Fibroblast of skin of right quadriceps (primary cell): ENCODE data around the gene PSMC2.
"Not testable (repeated sequence)": the region's sequence is repeated elsewhere in the genome, so short reads cannot be mapped to it uniquely, and the experiment has no call there.

Experiments used
- DNase-seq: peaks from one replicate; pipeline ENCODE4 v3.0.0-alpha.2; 2013

Gene PSMC2

DNA sequence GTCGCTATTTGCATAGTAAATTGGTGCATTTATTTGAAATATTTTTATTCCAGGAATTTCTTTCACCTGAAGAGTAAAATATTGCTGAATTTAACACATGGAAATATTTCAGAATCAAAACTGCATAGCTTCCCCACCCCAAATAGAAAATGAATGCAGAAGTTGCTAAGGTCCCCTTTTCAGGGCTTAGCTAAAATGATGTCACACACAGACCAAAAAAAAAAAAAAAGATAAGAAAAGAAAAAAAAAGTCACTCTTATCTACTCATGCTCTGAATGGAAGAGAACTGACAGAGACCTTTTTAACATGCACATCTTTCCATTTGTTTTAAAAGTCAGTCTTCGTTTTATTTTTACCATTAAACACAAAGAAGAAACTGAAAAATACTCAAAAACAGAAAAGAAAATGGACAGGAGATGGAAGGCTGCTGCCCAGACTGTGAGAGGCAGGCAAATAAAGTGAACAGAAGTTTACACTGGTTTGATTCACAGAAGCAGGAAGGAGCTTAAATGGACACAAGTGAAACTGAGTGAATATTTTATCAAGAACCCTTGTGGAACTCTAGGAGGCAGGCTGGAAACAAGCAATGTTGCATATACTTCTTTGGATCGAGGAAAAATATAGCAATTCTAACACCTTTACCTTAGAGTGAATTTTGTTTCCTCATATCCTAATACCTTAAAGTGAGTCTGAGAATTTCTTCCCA is 32.0 kb downstream of the PSMC2 start:
- no peak for DNase-seq

DNA sequence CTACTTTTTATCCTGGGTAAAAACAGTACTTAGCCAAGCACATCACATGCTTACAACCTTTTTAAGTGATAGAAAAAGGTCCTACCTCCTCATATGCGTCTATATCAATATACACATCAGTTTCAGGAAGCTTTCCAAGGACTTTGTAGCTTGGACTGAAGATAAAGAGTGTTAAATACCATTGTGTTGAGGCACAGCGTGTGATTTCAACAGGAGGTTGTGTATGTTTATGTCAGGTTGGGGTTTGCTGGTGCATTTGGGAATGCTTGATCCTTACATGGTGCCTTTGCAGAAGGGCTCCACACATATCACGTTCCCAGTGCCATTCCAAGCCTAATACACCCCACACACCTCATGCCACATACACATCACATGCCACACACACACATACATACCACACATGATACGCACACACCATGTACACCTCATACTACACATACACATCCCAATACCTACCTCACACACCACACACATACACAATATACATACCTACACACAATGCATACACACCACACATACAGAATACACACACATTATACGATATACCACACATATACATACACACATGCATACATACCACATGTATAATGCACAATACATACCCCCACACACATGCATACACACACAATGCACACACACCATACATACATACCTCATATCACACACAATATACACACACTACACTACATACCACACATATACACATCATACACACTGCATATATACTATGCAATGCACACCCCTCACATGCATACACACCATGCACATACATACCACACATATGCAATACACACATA is 33.1 kb downstream of the PSMC2 start:
- DNase-seq: no peak

DNA sequence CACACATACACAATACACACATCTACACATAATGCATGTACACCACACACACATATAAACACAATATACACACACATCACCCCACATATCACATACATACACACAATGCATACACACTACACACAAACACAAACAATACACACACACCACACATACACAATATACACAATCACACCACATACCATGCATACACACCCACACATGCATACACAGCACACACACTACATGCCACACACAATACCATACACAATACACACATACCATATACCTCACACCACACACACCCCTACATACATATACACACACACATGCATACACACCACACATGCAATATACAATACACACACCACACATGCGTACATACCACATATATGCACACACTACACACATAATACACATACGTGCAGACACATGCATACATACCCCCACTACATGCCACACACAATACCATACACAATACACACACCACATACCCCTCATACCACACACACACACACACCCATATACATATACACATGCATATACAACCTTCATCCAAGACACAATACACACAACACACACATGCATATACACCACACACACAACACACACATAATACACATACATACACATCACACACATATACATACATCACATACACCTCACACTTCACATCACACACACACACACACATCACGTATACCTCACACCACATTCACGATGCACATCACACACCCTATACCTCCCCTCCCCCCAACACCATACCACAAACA is 34.0 kb downstream of the PSMC2 start:
- no peak for DNase-seq

DNA sequence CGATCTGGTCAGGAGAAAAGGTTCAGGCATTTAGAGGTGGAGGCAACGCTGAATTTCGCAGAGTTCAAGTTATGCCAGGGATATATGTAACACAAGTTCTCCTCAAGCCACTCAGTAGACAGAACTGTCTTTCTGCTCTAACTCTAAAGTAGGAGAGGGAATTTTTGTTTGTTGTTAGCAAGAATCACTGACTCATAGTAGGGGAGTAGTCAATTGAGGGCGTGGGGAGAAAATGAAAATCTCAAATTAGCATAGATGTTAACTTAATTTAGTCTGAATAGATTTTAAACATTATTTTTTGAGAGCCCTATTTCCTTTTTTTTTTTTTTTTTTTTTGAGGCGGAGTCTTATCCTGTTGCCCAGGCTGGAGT is 34.6 kb downstream of the PSMC2 start:
- no peak for DNase-seq

DNA sequence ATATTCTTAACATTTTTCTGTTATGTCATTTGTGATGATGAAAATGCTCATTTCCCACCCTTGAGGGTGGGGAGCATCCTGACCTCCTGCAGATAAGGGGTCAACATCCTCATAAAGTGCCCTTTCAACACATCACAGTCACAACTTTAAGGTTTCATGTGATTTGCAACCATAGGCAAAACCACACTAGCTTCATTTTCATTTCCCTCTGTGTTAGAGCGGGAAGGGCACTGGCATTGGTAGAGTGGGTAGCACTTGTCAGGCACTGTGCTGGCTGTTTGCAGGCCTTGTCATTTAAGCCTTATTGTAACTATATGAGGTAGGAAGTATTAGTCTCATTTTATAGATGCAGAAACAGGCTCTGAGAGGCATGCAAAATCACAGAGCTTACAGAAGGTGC is 39.8 kb downstream of the PSMC2 start:
- DNase-seq: no peak

DNA sequence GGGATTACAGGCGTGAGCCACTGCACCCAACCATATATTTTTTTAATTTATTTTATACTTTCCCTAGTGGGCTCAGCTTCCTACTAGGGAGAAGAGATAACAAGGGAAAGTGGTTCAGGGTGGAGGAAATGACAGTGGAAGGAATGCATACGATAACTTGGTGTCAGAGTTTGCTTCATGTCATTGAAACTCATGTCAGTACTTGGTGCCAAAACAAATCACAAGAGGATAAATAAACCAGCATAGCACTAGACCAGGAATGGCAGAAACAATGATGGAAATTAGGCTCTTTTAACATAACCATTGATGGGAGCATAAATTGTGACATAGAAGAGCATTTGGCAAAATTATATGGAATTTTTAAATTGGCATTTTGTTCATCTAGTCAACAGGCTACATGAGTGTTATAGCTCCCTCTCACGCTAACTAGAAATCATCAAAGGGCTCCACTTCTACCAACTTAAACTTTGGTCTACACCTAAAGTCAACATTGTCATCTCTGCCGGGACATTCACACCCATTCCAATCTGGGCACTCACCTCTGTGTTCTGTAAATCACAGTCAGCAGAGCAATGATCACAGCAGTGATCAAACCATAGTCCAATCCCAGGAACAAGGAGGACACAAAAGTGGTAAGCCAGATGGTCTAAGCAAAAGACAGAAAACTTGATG is 41.2 kb downstream of the PSMC2 start:
- DNase-seq: no peak

DNA sequence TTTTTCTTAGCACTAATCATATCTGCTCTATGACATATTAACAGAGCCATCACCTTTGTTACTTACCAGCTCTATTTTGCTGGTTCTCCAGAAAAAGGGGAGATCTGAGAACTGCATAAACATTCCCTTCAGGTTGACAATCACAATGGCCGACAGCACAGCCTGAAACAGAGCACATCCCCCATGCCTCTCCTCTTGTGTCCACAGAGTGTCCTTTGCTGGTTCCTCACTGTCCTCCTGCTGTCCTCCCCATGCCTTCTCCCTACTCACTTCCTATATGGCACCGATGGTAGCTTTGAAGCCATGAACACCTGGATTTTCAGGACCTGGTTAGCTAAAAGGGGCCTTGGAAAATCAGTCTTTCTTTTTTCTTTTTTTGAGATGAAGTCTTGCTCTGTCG is 41.8 kb downstream of the PSMC2 start:
- no peak for DNase-seq

DNA sequence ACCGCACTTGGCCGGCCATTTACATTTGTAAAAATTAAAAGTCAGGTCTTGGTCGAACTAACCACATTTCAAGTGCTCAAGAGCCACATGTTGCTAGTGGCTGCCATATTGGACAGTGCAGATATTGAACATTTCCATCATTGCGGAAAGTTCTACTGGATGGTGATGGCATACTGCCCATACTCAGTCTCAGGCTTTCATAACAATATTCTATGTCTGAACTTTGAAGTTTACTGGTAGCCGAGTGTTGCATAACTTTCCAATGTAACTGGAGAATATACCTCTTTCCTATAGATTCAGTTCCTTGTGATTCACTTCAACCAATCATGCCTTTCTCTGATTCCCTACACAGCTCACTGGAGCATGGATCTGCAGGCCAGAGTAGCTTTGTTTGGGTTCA is 43.7 kb downstream of the PSMC2 start:
- no peak for DNase-seq

DNA sequence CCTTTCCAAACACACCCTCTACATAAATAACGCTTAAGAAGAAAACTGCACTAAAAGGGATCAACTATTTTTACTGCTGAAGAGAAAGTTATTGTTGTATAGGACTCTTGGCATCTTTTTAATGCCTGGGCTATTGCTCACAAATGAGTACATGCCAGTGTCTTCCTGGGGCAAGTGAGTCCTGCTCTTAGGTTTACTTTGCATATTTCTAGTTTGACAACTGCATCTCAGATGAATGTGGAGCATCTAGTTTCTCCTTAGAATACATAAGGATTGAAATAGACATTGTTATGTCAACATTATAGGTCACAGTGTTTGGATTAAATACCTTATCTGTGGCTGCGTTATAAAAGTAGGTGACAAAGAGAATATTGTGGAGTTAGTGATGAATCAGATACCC is 44.5 kb downstream of the PSMC2 start:
- DNase-seq: no peak

DNA sequence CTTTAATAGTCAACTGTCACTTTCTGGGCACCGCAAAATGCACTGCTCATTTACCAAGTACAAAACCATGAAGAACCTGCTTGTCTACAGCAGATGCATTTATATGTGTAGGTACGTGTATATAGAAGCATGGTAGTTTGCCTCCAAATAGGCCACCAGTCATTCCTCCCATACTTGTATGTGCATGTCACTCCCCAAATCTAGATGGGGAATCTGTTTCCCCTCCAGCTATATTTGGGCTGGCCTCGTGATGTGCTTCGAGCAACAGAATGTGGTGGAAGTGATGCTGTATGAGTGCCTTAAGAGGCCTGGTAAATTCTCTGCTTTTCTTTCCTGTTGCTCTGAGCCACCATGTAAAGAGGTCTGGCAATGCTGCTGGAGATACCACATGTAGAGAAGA is 47.1 kb downstream of the PSMC2 start:
- no peak for DNase-seq

DNA sequence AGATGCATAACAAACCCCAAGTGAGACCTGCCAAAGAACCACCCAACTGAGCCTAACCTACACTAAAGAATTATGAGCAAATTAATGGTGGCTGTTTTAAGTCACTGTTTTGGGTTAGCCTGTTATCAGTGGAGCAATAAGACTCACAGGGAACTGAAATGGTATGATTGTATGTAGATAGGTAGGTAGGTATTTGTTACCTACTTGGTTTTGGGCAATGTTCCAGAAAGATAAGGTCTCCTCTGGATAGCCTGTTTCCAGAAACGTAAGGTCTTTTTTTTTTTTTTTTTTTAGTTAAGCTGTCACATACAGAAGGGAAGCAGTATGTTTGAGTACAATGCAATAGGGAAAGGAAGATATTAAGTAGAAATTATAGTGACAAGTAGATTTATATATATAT is 47.6 kb downstream of the PSMC2 start:
- no peak for DNase-seq

DNA sequence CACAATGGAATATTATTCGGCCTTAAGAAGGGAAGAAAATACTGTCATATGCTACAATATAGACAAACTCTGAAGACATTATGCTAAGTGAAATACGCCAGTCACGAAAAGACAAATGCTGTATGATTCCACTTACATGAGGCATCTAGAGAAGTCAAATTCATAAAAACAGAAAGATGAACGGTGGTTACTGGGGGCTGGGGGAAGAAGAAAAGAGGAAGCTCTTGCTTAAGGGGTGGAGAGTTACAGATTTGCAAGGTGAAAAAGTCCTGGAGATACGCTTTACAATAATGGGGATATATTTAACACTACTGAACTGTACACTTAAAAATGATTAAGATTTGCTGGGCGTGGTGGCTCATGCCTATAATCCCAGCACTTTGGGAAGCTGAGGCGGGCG is 49.0 kb downstream of the PSMC2 start:
- DNase-seq: no peak

DNA sequence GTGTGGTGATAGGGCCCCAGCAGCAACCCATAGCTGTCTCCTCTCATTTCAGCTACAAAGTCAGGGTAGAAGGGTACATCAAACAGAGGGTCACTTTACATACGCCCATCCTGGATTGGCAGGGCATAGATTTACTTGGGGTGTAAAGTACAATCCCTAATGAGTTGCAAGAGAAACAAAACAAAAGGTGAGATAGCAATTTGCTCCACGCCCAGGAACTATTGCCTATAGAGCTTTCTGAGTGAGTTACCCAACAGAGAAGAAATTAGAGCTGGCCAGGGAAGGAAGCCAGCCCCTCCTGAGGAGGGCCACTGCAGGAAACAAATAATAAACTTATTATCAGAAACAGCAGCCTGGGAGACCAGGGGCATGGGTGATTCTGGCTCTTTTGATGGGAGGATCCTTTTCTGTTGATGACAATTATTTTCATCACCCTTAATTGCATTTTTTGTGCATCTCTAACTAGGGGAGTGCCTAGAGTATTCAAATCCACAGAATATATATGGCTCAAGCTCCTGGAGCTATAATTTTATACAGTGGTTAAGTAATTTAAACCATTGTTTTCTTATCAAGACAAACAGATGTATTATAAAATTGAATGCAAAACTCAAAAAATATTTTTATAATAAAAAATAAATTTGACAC is 51.2 kb downstream of the PSMC2 start:
- DNase-seq: no peak

DNA sequence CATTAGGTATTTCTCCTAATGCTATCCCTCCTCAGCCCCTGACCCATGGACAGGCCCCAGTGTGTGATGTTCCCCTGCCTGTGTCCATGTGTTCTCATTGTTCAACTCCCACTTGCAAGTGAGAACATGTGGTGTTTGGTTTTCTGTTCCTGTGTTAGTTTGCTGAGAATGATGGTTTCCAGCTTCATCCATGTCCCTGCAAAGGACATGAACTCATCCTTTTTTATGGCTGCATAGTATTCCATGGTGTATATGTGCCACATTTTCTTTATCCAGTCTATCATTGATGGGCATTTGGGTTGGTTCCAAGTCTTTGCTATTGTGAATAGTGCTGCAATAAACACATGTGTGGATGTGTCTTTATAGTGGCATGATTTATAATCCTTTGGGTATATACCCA is 52.2 kb downstream of the PSMC2 start:
- DNase-seq: not testable (repeated sequence)

DNA sequence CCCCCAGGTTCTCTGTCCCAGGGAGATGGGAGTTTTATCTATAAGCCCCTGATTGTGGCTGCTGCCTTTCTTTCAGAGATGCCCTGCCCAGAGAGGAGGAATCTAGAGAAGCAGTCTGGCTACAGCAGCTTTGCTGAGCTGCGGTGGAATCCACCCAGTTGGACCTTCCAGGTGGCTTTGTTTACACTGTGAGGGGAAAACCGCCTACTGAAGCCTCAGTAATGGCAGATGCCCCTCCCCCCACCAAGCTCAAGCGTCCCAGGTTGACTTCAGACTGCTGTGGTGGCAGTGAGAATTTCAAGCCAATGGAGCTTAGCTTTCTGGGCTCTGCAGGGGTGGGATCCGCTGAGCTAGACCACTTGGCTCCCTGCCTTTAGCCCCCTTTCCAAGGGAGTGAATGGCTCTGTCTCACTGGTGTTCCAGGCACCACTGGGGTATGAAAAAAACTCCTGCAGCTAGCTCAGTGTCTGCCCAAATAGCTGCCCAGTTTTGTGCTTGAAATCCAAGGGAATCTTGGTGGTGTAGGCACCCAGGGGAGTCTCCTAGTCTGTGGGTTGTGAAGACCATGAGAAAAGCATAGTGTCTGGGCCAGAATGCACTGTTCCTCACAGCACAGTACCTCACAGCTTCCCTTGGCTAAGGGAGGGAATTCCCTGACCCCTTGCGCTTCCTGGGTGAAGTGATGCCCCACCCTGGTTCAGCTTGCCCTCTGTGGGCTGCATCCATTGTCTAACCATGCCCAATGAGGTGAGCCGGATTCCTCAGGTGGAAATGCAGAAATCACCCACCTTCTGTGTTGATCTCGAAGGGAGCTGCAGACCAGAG is 58.6 kb downstream of the PSMC2 start:
- not testable (repeated sequence) for DNase-seq

DNA sequence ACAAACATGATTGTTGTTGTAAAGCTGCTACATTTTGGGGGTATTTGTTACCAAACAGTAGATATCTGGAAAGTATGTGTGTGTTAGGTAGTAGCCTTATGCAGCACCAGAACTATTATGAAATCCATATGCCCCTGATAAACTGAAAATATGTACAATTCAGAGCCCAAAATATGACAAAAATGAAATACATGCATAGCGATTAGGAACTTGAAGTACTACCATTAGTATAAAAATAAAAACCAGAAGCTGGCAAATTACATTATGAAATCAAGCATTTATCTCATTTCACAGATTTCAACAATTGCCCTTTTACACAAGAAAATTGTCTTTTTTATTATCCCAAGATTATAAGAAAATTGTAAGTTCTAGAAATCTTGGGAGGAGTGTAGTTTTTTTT is 64.7 kb downstream of the PSMC2 start:
- DNase-seq: no peak

DNA sequence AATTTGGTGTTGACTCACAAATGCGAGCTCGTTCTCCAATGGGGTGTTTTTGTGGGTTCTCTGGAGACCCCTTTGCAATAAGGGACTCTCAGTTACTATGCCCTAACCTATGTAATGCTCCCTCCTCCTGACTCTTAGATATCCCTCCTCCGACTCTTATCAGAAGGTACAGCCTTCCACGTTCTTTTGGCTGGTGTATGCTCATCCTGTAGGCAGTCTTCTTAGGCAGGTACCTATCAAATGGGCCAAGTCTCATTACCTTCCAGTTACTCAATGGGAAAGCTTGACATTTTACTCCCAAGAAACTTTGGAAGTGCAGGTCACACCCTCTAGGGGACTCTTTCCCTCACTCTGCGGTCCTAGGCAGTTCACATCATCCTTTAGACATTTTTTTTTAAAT is 66.0 kb downstream of the PSMC2 start:
- no peak for DNase-seq

DNA sequence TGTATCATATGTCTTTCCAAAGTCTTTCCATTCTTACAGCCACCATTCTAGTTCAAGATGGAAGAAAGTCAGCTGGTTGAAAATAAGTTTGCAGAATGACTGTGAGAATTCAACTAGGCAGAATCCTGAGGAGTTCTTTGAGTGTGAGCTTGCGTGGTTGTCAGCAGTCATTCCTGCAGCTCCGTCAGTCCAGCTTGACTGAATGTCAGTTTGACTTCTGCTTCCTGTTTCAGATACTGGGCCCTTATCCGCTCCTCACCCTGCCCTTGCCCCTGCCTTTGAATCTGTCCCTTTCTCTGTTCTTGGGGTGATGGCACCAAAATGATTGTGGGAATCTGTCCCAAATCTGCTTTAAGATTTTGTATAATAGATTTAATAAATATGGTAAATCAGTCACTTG is 70.8 kb downstream of the PSMC2 start:
- DNase-seq: no peak
